NCI-H2196 treated with DMSO at 0.1 percent for 48 hours (cell line): ENCODE data around the gene LRRFIP1.

Source experiments
- DNase-seq: peaks from one replicate; lab custom pipeline; 2025; ENCODE audit not compliant: unreplicated experiment; lab: John Stamatoyannopoulos, UW

LRRFIP1 gene

DNA sequence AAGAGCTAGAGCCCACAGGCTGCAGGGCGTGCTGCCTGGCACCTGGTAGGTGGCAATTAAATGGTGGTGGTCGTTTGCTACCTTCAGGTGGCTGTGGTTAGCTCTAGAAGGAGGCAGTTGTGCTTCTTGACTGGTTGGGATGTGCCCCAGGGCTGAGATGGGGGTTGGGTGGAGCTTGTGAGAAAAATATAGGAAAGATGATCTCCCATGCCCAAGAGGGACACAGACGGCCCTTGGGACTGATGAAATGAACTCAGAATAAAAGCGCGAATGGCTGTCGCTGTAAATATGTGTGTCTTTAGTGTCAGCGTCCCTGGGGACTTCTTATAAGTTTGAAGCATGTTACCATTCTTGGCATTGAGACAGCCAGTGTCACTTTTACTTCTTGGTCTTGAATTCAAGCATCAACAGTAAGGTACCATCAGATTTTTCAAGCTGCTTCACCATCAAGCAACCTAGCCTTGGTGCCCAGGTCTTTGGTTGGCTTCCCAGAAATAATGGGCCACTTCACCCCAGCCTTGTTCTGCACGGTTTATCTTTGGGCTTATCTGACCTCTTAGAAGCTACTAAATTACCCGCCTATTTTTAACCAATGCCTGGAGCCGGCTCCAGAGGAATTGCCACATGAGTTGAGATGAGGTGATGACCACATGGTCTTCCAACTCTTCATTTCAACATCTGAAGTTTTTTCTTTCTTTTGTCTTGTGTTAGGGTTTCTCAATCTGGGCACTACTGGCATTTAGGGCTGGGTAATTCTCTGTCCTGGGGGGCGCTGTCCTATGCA lies 11.9 kb downstream of the LRRFIP1 start:
- no peak for DNase-seq

DNA sequence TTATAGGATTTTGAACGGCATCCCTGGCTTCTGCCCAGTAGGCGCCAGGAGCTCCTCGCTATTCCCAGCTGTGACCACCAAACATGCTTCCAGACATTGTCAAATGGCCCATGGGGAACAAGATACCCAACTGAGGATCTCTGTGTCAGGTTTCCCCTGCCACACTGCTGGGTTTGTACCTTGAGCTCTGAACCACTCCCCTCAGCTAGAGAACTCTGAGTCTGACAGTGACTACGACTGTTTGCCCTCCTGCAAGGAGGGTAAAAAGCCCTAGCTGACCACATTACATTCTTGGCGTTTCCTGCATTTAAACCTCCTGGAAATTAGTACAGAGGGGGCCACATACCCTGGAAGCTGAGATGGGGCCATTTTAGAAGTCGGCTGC lies 12.4 kb downstream of the LRRFIP1 start:
- DNase-seq: no peak

- DNase-seq: no peak
Observed at GRCh38 chr2:237640493-237640998, 13.2 kb downstream of the LRRFIP1 start.

DNA sequence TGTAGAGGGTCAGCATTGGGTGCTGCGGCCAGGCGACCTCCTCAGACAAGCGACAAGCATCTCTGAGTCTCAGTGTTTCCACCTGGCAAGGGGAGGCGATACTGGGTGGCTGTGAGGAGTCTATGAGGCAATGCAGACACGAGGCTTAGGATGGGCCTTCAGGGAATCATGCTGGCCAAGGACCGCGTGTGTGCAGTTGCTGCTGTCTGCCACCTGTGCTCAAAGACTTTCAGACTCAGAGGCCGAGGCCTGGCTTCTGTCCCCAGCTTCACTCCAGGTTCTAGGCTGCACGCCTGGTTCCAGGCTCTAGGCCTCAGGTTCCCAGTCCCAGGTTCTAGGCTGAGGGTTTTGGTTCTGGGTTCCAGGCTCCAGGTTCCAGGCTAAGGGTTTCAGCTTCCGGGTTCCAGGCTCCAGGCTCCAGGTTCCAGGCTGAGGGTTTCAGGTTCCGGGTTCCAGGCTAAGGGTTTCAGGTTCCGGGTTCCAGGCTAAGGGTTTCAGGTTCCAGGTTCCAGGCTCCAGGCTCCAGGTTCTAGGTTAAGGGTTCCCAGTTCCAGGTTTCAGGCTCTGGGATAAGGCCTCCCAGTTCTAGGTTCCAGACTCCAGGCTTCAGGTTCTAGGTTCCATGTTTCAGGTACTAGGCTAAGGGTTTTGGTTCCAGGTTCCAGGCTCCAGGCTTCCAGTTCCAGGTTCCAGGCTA lies 14.8 kb downstream of the LRRFIP1 start:
- no peak for DNase-seq

DNA sequence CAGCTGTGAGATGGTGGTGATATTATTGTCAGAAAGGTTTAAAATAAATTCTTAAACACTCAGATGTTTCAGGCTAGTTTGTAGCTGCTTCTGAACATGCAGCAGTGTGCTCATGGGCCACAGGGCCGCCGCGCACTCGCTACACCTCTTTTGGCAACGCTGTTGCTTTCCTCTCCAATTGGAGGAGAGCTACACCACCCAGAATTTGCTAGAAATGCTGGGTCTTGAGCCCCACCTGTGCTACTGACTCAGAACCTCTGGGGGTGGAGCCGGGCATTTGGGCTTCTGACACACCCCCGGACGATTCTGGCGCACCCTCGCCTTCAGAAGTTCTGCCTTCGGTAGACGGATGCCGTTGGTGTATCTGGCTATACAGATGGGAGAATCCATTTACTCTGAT lies 15.7 kb downstream of the LRRFIP1 start:
- DNase-seq: no peak

GRCh38 chr2:237643582-237644380 lies 16.4 kb downstream of the LRRFIP1 start:
- no peak for DNase-seq

DNA sequence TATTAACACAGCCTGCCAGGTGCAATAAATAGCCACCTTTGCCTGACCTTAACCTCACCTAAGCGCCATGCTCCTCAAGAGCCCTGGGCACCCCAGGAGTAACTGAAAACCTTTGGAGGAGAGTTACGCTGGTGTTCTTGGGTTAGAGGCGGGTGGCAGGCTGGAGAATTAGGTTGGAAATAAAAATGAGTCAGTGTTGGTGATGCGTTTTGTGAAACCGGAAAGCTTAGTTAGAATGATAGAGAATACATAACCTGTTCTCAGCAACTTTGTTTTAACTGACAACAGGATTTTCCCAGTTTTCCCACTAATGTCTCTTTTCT lies 17.0 kb downstream of the LRRFIP1 start:
- DNase-seq: no peak

GRCh38 chr2:237645261-237645660 lies 17.9 kb downstream of the LRRFIP1 start:
- no peak for DNase-seq

DNA sequence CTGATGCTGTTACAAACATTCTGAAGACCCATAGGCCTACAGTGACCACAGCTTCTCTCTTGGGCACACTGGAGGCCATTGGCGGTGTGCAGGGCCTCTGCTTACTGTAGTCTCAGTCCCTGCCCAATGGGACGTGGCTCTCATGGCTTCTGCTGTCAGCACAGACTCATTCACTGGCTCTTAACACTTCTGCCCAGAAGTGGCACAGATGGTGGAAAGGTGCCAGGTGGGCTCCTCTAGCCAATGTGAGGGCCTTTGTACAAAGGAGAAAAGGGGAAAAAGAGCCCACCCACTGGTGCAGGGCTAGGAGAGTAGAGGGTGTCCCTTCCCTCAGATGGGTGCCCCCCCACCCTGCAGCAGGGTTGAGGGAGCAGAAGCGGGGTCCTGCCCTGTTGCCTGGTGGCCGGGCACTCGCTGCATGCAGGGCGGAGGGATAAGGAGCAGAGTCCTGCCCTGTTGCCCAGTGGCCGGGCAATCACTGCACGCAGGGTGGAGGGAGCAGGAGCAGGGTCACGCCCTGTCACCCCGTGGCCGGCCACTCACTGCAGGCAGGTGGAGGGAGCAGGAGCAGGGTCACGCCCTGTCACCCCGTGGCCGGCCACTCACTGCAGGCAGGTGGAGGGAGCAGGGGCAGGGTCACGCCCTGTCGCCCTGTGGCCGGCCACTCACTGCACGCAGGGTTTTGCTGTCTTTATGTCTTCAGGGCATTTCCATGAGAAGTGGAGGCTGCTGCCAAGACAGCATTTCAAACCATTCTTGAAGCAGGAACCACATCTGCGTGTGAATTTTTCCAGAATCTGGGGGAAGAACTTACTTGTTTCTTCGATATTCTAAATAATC lies 20.0 kb downstream of the LRRFIP1 start:
- DNase-seq: no peak

- no peak for DNase-seq
Observed at GRCh38 chr2:237648016-237648381, 20.6 kb downstream of the LRRFIP1 start.

DNA sequence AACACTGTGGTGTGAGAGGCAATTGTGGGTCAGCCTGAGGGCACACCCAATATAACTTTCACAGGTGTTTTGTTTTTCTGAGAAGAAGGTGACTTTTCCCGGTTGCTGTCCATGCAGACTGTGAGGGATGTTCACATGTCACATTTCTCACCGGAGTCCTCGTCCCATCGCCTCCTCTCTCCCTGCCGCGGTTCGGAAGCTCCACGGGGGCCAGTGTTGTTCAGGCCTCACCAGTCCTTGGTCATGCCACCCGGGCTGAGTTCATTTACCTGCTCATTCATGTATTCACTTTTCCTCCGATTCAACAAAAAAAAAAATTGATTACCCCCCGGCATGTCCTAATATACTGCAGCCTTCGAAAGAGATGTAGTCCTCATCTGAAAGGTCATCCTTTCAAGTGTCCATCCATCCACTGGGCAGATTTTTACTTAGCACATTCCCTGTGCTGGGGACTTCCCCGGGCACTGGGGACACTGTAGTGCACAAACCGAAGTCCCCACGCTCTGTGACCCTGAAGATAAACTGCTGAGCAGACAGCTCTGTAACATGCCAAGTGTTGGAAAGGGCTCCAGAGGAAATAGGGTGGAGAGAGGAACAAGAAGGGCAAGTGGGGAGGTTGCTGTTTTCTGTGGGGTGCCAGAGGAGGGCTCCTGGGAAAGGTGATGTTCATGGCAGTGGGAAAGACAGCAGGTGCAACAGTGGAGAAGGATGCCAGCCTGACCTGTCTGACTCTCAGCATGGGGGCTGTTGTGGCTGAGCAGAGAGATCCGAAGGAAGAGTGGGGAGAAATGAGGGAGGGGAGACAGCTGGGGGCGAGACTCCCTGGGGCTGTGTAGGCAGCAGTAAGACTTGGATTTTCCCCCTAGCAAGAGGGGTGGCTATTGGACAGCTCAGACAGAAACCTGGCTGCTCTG lies 22.4 kb downstream of the LRRFIP1 start:
- no peak for DNase-seq

DNA sequence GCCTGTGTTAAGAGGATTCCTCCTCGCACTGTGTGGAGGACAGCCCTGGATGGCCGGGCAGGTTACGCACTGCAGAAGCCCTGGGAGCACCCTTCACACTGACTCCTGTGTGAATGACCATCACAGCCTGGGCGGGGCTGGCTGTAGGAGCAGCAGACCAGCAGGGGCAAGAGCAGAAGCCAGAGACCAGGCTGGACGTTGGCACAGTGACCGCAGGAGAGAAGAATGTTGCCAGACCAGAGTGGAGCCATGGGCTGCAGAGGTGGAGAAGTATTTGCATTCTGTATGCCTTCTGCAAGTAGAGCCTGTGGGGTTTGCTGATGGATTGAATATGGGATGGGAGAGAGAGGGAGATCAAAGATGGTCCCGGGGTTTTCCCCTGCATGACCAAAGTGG lies 23.1 kb downstream of the LRRFIP1 start:
- DNase-seq: no peak

- no peak for DNase-seq
Observed at GRCh38 chr2:237651761-237652160, 24.4 kb downstream of the LRRFIP1 start.

DNA sequence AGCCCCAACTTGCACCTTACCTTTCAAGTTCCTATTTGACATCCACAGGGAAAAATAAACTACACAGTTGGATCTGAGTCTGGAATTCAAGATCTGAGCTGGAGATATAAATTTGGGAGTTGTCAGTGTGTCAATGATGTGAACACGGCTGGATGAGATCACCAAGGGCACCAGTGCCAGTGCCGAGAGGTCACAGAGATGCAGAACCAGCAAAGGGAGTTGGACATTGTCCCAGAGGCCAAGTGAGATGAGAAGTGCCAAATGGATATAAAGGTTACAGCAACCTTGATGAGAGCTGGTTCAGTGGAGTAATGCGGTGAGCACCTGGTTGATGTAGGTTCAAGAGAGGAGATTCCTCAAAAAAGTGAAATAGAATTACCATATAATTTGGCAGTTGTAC lies 24.8 kb downstream of the LRRFIP1 start:
- DNase-seq: no peak

DNA sequence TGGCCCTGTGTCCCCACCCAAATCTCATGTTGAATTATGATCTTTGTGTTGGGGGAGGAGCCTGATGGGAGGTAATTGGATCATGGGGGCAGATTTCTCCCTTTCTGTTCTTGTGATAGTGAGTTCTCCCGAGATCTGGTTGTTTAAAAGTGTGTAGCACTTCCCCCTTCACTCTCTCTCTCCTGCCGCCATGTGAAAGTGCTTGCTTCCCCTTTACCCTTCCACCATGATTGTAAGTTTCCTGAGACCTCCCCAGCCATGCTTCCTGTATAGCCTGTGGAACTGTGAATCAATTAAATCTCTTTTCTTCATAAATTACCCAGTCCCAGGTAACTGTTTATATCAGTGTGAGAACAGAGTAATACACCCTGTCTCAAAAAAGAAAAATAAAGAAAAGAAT lies 25.5 kb downstream of the LRRFIP1 start:
- DNase-seq: no peak

DNA sequence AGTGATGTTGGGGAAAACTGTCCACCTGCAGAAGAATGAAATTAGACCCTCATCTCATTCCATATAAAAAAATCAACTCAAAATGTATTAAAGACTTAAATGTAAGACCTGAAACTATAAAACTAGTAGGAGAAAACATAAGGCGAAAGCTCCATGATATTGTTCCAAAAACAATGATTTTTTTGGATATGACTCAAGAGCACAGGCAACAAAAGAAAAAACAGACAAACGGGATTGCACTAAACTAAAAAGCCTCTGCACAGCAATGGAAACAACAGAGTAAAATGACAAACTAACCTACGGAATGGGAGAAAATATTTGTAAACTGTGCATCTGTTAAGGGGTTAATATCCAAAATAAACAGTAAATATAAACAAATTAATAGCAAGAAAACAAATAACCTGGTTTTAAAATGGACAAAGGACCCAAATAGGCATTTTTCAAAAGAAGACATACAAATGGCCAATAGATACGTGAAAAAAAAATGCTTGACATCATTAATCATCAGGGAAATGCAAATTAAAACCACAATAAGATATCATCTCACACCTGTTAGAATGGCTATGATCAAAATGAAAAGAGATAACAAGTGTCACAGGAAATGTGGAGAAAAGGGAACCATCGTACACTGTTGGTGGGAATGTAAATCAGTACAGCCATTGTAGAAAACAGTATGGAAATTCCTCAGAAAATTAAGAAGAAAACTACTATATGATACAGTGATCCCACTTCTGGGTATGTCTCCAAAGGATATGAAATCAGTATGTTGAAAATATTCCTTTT lies 26.6 kb downstream of the LRRFIP1 start:
- DNase-seq: no peak

- DNase-seq: no peak
Observed at GRCh38 chr2:237657063-237657462, 29.7 kb downstream of the LRRFIP1 start.

- DNase-seq: no peak
Observed at GRCh38 chr2:237660381-237660900, 33.1 kb downstream of the LRRFIP1 start.

- DNase-seq: no peak
Observed at GRCh38 chr2:237661270-237661669, 33.9 kb downstream of the LRRFIP1 start.
